Measurements from ENCODE around the gene SASH1.

DNA sequence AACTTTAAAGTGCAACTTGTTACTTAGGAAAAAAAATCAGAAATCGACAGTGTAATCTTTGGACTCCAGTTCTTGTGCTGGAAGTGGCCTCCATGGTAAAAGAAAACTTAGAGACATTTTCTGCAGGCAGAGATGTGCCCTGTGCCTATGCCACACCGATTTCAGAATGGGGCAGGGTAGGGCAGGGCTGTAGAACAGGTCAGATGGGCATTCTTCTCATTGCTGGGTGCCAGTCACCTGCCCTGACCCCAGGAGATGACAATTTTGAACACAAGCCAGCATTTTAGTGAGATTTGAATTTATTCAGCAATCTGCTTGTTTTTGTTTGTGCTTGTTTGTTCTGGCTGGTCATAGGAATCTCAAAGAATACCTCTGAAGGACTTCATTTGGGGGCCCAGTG lies 63.3 kb downstream of the SASH1 start:
- no peak for TF ChIP-seq EZH2 (IDR thresholded peaks at IDR 0.05; ENCODE audit: insufficient read depth, poor library complexity, severe bottlenecking)
- no peak for TF ChIP-seq EZH2phosphoT487 (IDR thresholded peaks at IDR 0.05; ENCODE audit: insufficient read depth, low read depth)

Data from GM23248 (cell line).